ENCODE measurements around the gene SHE.

The SHE gene

GRCh38 chr1:154446789-154447188 lies 55.4 kb downstream of the SHE start:
- DNase-seq (ENCODE audit: low read depth): no peak

- no peak for DNase-seq (ENCODE audit: low read depth)
Measured at GRCh38 chr1:154446292-154446691, 55.9 kb downstream of the SHE start.

GRCh38 chr1:154445040-154445472 lies 57.2 kb downstream of the SHE start:
- DNase-seq (ENCODE audit: low read depth): no peak

- DNase-seq (ENCODE audit: low read depth): no peak
Measured at GRCh38 chr1:154443274-154444013, 58.8 kb downstream of the SHE start.

GRCh38 chr1:154442006-154442740 lies 60.0 kb downstream of the SHE start:
- no peak for DNase-seq (ENCODE audit: low read depth)

- DNase-seq (ENCODE audit: low read depth): no peak
Measured at GRCh38 chr1:154441241-154441888, 60.8 kb downstream of the SHE start.

GRCh38 chr1:154440036-154440804 lies 62.0 kb downstream of the SHE start:
- DNase-seq (ENCODE audit: low read depth): no peak

- no peak for DNase-seq (ENCODE audit: low read depth)
Measured at GRCh38 chr1:154436433-154436832, 65.8 kb downstream of the SHE start.

- no peak for DNase-seq (ENCODE audit: low read depth)
Measured at GRCh38 chr1:154435599-154436200, 66.5 kb downstream of the SHE start.

GRCh38 chr1:154434346-154435085 lies 67.7 kb downstream of the SHE start:
- DNase-seq (ENCODE audit: low read depth): no peak

- DNase-seq (ENCODE audit: low read depth): no peak
Measured at GRCh38 chr1:154433161-154433764, 68.9 kb downstream of the SHE start.

- DNase-seq (ENCODE audit: low read depth): no peak
Measured at GRCh38 chr1:154431586-154432373, 70.4 kb downstream of the SHE start.

GRCh38 chr1:154430903-154431302 lies 71.3 kb downstream of the SHE start:
- no peak for DNase-seq (ENCODE audit: low read depth)

- DNase-seq (ENCODE audit: low read depth): no peak
Measured at GRCh38 chr1:154429841-154430611, 72.2 kb downstream of the SHE start.

Measured in stimulated activated CD8-positive, alpha-beta memory T cell treated with anti-CD3 and anti-CD28 coated beads, Interleukin-15, amount 100 ng/mL, for 1 hour (primary cell).